ENCODE results near the gene RASAL3. TPM values are rescaled to one million over a fixed set of nuclear protein-coding genes. Genes with fewer than 3 reads are reported as not detected.

RASAL3 gene
- total RNA-seq, 1 experiment from 2014 or later, result not detected

GRCh38 chr19:15450528-15450890, 13.8 kb downstream of the RASAL3 start:
- H3K36me3 Mint-ChIP-seq (ENCODE audit: insufficient read depth, unreplicated experiment), result peaks cover 10% of the 10 kb centered on the region
- no peaks in the 10 kb centered on the region for H3K9me3 Mint-ChIP-seq (ENCODE audit: unreplicated experiment)
- CTCF ChIA-PET, result interaction anchor here (0.9 kb wide), 1 partner anchor 203 kb away, joined by 5 read pairs; no protein-coding TSS in a partner anchor
- H3K4me1 Mint-ChIP-seq (ENCODE audit: insufficient read depth, unreplicated experiment), result peaks cover 18% of the 10 kb centered on the region
- H3K4me3 Mint-ChIP-seq (ENCODE audit: unreplicated experiment), result peak overlapping the region; percentile 47
- DNase-seq (ENCODE audit: unreplicated experiment), result no peak
- TF ChIP-seq, protein P1, sequence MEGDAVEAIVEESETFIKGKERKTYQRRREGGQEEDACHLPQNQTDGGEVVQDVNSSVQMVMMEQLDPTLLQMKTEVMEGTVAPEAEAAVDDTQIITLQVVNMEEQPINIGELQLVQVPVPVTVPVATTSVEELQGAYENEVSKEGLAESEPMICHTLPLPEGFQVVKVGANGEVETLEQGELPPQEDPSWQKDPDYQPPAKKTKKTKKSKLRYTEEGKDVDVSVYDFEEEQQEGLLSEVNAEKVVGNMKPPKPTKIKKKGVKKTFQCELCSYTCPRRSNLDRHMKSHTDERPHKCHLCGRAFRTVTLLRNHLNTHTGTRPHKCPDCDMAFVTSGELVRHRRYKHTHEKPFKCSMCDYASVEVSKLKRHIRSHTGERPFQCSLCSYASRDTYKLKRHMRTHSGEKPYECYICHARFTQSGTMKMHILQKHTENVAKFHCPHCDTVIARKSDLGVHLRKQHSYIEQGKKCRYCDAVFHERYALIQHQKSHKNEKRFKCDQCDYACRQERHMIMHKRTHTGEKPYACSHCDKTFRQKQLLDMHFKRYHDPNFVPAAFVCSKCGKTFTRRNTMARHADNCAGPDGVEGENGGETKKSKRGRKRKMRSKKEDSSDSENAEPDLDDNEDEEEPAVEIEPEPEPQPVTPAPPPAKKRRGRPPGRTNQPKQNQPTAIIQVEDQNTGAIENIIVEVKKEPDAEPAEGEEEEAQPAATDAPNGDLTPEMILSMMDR (IDR thresholded peaks at IDR 0.05; ENCODE audit: unreplicated experiment), result no peak
- intact Hi-C loops (cut with micrococcal nuclease), result no loop called here
- peak overlapping the region; percentile 65 for H3K27ac Mint-ChIP-seq (ENCODE audit: low read depth, unreplicated experiment)
- H3K27me3 Mint-ChIP-seq (ENCODE audit: insufficient read depth, unreplicated experiment), result no peaks in the 10 kb centered on the region
- POLR2A ChIA-PET, result interaction anchor here (0.7 kb wide), 1 partner anchor 214 kb away, joined by 3 read pairs; no protein-coding TSS in a partner anchor
- no TSS peak for BruUV-seq (replicated peaks)

DNA sequence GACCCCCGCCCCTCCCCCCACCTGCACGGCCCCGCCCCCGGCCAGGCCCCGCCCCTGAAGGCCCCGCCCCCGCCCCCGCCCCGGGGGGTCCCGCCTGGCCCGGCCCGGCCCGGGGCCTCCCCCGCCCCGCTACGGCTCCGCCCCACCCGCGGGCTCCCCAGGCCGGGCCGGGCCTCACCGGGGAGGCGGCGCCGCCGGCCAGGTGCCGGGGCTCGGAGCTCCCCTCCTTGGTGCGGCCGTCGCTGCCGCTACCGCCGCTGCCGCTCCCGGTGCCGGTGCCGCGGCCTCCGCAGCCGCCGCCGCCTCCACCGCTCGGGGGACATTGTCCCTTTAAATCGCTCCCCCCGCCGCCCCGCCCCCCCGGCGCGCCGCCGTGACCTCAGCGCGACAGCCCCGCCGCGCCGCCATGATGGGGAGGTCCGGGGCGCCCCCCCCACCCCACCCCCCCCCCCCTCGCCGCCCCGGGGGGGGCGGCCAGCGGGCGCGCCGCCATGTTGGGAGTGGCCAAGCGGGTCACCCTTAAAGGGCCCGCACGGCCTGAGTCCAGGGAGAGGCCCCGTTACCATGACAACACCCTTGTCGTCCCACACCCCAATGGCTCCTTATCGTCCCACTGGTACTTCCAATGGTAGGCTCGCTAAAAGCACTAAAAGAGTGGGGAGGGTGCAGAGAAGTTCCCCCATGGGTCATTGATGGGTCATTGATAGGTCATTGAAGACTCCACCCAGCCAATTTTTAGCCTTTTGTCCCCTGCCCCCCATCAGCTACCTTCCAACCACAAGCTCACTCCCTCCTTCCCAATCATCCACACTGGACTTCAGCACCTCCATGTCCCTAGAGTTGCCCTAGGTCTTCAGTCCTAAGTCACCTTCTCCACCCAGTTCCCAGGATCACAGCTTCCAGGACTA, 14.5 kb downstream of the RASAL3 start, which contains the start of gene WIZ:
TSS of gene WIZ (minus strand) at position 337 of the 908 bp plus-strand sequence. CDS start 1,649 bp downstream, outside the sequence.
- TF ChIP-seq, protein P1 (IDR thresholded peaks at IDR 0.05; ENCODE audit: unreplicated experiment), result no peak
- intact Hi-C loops (cut with micrococcal nuclease), result no loop called here
- no peaks in the 10 kb centered on the region for H3K9me3 Mint-ChIP-seq (ENCODE audit: unreplicated experiment)
- BruUV-seq (replicated peaks), result no TSS peak
- peaks cover 18% of the 10 kb centered on the region for H3K4me1 Mint-ChIP-seq (ENCODE audit: insufficient read depth, unreplicated experiment)
- peak within 1 kb of the TSS; percentile 61 for H3K4me3 Mint-ChIP-seq (ENCODE audit: unreplicated experiment)
- H3K27ac Mint-ChIP-seq (ENCODE audit: low read depth, unreplicated experiment), result peak within 1 kb of the TSS; percentile 65
- ChIA-PET POLR2A (interaction anchor here (0.7 kb wide), 1 partner anchor 215 kb away, joined by 3 read pairs; no protein-coding TSS in a partner anchor), CTCF (interaction anchor here (0.9 kb wide), 1 partner anchor 203 kb away, joined by 5 read pairs; no protein-coding TSS in a partner anchor)
- peak; percentile 75 for DNase-seq (ENCODE audit: unreplicated experiment)
- H3K36me3 Mint-ChIP-seq (ENCODE audit: insufficient read depth, unreplicated experiment), result peaks cover 10% of the 10 kb centered on the region
- H3K27me3 Mint-ChIP-seq (ENCODE audit: insufficient read depth, unreplicated experiment), result no peaks in the 10 kb centered on the region

DNA sequence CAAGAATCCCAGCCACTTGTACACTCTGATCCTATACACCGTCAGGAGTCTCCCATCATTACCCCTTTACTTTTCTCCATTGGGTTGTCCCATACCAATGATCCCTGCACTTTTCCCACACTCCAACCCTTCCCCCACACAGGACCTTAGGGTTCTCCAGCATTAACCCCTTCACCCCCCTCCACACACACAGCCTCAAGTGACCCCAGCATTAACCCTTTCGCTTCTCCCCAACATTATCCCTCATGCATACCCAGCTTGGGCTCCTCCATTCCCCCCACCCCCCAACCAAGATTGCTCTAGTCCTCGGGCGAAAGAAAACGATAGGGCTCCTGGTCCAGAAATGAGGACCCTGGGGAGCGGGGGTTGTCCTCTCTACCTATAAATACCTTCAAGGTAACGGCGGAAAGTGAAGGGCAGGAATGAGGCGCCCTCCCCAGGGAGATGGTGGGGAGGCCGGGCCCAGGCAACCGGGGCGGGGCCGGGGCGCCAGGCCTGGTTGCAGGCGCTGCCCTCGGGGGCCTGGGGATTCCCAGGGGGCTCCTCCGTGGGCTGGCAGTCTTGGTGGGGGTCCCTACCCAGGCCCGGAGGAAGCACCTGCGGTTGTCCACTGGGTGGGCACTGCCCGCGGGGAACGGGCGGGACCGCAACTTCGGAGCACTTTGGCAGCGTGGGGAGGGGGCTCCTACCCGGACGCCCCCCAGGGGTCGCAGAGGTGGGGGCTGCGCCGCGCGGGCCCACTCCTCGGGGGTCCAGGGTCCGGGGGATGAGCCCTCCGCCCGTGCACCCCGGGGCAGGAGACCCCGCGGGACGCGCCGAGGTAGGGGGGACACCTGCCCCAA, 15.3 kb downstream of the RASAL3 start:
- Mint-ChIP-seq H3K9me3 (ENCODE audit: unreplicated experiment) (no peaks in the 10 kb centered on the region), H3K4me1 (ENCODE audit: insufficient read depth, unreplicated experiment) (peaks cover 18% of the 10 kb centered on the region), H3K27ac (ENCODE audit: low read depth, unreplicated experiment) (peak overlapping the region; percentile 52), H3K36me3 (ENCODE audit: insufficient read depth, unreplicated experiment) (peaks cover 10% of the 10 kb centered on the region), H3K27me3 (ENCODE audit: insufficient read depth, unreplicated experiment) (no peaks in the 10 kb centered on the region), H3K4me3 (ENCODE audit: unreplicated experiment) (peak overlapping the region; percentile 61)
- POLR2A ChIA-PET, result interaction anchor here (1.3 kb wide), 1 partner anchor 16 kb away, joined by 3 read pairs; no protein-coding TSS in a partner anchor
- no peak for DNase-seq (ENCODE audit: unreplicated experiment)
- intact Hi-C loops (cut with micrococcal nuclease), result no loop called here
- no TSS peak for BruUV-seq (replicated peaks)
- TF ChIP-seq, protein P1 (IDR thresholded peaks at IDR 0.05; ENCODE audit: unreplicated experiment), result no peak
- CTCF ChIA-PET, result no interaction called here

Measured in MCF 10A (cell line).